ENCODE data around the gene ACACB.

The ACACB gene

GRCh38 chr12:109110988-109111495 lies 5.3 kb upstream of the ACACB start:
- DNase-seq, result peak; percentile 73

- DNase-seq, result no peak
Measured at GRCh38 chr12:109112720-109113465, 3.5 kb upstream of the ACACB start.

- DNase-seq, result no peak
Measured at GRCh38 chr12:109113661-109114321, 2.6 kb upstream of the ACACB start.

- no peak for DNase-seq
Measured at GRCh38 chr12:109114644-109115043, 1.7 kb upstream of the ACACB start.

GRCh38 chr12:109115404-109115757 lies 1.0 kb upstream of the ACACB start:
- DNase-seq, result no peak

- DNase-seq, result no peak
Measured at GRCh38 chr12:109116611-109116949, 193 bp downstream of the ACACB start.

GRCh38 chr12:109120095-109120494 lies 3.7 kb downstream of the ACACB start:
- DNase-seq, result no peak

GRCh38 chr12:109120557-109120956 lies 4.2 kb downstream of the ACACB start:
- no peak for DNase-seq

- no peak for DNase-seq
Measured at GRCh38 chr12:109121346-109121880, 5.0 kb downstream of the ACACB start.

GRCh38 chr12:109124878-109125648 lies 8.7 kb downstream of the ACACB start:
- DNase-seq, result no peak

GRCh38 chr12:109125791-109126190 lies 9.4 kb downstream of the ACACB start:
- no peak for DNase-seq

- DNase-seq, result no peak
Measured at GRCh38 chr12:109126784-109127183, 10.4 kb downstream of the ACACB start.

- DNase-seq, result no peak
Measured at GRCh38 chr12:109127533-109128242, 11.3 kb downstream of the ACACB start.

GRCh38 chr12:109130297-109131153 lies 14.1 kb downstream of the ACACB start:
- no peak for DNase-seq

- no peak for DNase-seq
Measured at GRCh38 chr12:109131154-109132050, 15.0 kb downstream of the ACACB start.

- DNase-seq, result peak; percentile 25
Measured at GRCh38 chr12:109134186-109134917, 18.0 kb downstream of the ACACB start.

- no peak for DNase-seq
Measured at GRCh38 chr12:109137055-109137454, 20.7 kb downstream of the ACACB start.

- no peak for DNase-seq
Measured at GRCh38 chr12:109139360-109139759, 23.0 kb downstream of the ACACB start.

GRCh38 chr12:109139791-109140190 lies 23.4 kb downstream of the ACACB start:
- DNase-seq, result no peak

GRCh38 chr12:109140560-109140959 lies 24.2 kb downstream of the ACACB start:
- DNase-seq, result no peak
